ENCODE measurements around the gene ARHGEF28.

- TF ChIP-seq CTCF (IDR thresholded peaks at IDR 0.05; ENCODE audit: low read length): no peak
- no peak for TF ChIP-seq EZH2 (optimal IDR thresholded peaks at IDR 0.05; ENCODE audit: low read depth, low read length)
- no peak for TF ChIP-seq EZH2phosphoT487 (IDR thresholded peaks at IDR 0.05; ENCODE audit: low read length)
Measured at GRCh38 chr5:73906277-73906676, 280.3 kb downstream of the ARHGEF28 start.
